Neural cell (in vitro differentiated cells): ENCODE results near the gene AGBL5.

ENCODE experiments used
- EP300 ChIP-seq: fragments of 450-650 bp; conservative IDR thresholded peaks from 2 replicates; pipeline ENCODE4 v1.6.1; 2014; ENCODE audit warnings: antibody characterized with exemption, mild to moderate bottlenecking, moderate library complexity; ENCODE audit not compliant: poor library complexity, severe bottlenecking
- EZH2 ChIP-seq: fragments of 200-600, 300-800 bp; shearing (Covaris generic), sonication (generic); IDR thresholded peaks from 2 replicates; pipeline ENCODE4 v1.6.1; 2014; ENCODE audit warnings: antibody characterized with exemption, low read length, borderline replicate concordance, mild to moderate bottlenecking; ENCODE audit not compliant: insufficient read depth, poor library complexity, severe bottlenecking
- MXI1 ChIP-seq: fragments of 450-650 bp; conservative IDR thresholded peaks from 2 replicates; pipeline ENCODE4 v1.6.1; 2014; ENCODE audit warnings: antibody characterized with exemption, mild to moderate bottlenecking; ENCODE audit not compliant: poor library complexity, severe bottlenecking
- POLR2AphosphoS5 ChIP-seq: IDR thresholded peaks from 2 replicates; pipeline ENCODE4 v1.6.1; 2012
- RAD21 ChIP-seq: fragments of 450-650 bp; conservative IDR thresholded peaks from 2 replicates; pipeline ENCODE4 v1.6.1; 2014; ENCODE audit warnings: antibody characterized with exemption, mild to moderate bottlenecking, moderate library complexity
- SMC3 ChIP-seq: fragments of 450-650 bp; conservative IDR thresholded peaks from 2 replicates; pipeline ENCODE4 v1.6.1; 2014; ENCODE audit warnings: antibody characterized with exemption, mild to moderate bottlenecking, moderate library complexity; ENCODE audit not compliant: poor library complexity
- TAF1 ChIP-seq: IDR thresholded peaks from 2 replicates; pipeline ENCODE4 v1.6.1; 2012; ENCODE audit warnings: low read depth
- TF ChIP-seq, protein P1 (sequence below): fragments of 450-650 bp; IDR thresholded peaks from 2 replicates; pipeline ENCODE4 v1.5.1; 2014; ENCODE audit warnings: antibody characterized with exemption, mild to moderate bottlenecking, moderate library complexity; ENCODE audit not compliant: poor library complexity, severe bottlenecking
- TF ChIP-seq, protein P2 (sequence below): IDR thresholded peaks from 2 replicates; pipeline ENCODE4 v1.6.1; 2012; ENCODE audit warnings: borderline replicate concordance

DNA sequence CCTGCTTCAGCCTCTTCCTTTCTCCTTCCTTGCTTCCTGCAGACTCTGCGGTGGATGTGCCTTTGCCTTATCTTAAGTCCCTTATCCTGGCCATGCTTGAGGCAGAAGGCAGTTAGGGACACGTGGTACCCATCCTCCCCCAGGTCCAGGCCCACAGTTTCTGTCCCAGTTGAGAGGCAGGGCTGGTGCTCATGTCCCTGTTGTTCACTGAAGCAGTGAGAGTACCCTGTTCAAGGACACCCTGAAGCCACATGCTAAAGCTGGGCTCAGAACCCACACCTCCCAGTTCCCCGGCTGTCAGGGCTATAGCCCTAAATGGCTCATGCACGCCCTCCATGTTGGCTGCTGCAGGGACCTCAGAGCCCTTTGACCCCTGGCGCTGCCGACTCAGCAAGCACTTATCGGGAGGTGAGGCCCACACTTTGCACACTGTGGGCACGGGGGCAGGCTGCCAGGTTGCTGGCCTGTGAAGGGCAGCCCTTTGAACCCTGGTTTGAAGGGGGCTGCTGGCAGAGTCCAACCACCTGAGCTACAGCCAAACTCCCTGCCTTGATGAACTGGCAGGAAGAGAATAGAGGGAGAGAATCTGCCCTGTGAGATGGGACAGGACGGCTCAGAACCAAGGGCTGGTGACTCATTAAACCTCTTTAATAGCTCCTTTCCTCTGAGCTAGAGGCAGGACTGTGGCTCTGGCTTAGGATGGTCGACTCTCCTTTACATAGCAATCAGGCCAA is 41.4 kb downstream of the AGBL5 start:
- TF ChIP-seq, protein P1, sequence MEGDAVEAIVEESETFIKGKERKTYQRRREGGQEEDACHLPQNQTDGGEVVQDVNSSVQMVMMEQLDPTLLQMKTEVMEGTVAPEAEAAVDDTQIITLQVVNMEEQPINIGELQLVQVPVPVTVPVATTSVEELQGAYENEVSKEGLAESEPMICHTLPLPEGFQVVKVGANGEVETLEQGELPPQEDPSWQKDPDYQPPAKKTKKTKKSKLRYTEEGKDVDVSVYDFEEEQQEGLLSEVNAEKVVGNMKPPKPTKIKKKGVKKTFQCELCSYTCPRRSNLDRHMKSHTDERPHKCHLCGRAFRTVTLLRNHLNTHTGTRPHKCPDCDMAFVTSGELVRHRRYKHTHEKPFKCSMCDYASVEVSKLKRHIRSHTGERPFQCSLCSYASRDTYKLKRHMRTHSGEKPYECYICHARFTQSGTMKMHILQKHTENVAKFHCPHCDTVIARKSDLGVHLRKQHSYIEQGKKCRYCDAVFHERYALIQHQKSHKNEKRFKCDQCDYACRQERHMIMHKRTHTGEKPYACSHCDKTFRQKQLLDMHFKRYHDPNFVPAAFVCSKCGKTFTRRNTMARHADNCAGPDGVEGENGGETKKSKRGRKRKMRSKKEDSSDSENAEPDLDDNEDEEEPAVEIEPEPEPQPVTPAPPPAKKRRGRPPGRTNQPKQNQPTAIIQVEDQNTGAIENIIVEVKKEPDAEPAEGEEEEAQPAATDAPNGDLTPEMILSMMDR = no peak
- TF ChIP-seq, protein P2, sequence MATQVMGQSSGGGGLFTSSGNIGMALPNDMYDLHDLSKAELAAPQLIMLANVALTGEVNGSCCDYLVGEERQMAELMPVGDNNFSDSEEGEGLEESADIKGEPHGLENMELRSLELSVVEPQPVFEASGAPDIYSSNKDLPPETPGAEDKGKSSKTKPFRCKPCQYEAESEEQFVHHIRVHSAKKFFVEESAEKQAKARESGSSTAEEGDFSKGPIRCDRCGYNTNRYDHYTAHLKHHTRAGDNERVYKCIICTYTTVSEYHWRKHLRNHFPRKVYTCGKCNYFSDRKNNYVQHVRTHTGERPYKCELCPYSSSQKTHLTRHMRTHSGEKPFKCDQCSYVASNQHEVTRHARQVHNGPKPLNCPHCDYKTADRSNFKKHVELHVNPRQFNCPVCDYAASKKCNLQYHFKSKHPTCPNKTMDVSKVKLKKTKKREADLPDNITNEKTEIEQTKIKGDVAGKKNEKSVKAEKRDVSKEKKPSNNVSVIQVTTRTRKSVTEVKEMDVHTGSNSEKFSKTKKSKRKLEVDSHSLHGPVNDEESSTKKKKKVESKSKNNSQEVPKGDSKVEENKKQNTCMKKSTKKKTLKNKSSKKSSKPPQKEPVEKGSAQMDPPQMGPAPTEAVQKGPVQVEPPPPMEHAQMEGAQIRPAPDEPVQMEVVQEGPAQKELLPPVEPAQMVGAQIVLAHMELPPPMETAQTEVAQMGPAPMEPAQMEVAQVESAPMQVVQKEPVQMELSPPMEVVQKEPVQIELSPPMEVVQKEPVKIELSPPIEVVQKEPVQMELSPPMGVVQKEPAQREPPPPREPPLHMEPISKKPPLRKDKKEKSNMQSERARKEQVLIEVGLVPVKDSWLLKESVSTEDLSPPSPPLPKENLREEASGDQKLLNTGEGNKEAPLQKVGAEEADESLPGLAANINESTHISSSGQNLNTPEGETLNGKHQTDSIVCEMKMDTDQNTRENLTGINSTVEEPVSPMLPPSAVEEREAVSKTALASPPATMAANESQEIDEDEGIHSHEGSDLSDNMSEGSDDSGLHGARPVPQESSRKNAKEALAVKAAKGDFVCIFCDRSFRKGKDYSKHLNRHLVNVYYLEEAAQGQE = no peak
- TF ChIP-seq POLR2AphosphoS5 = no peak
- TF ChIP-seq EP300 = no peak
- TF ChIP-seq EZH2 = no peak
- no peak for TF ChIP-seq TAF1
- no peak for TF ChIP-seq MXI1
- TF ChIP-seq RAD21 = no peak
- TF ChIP-seq SMC3 = no peak
